HG02642 (cell line): Measurements from ENCODE around the gene SLC6A19.

Experiments used
- ATAC-seq: cut with Tn5 transposase; IDR thresholded peaks from one replicate; pipeline ENCODE4 v1.9.1; 2021; ENCODE audit warnings: mild to moderate bottlenecking; ENCODE audit not compliant: unreplicated experiment, poor library complexity

Gene SLC6A19

DNA sequence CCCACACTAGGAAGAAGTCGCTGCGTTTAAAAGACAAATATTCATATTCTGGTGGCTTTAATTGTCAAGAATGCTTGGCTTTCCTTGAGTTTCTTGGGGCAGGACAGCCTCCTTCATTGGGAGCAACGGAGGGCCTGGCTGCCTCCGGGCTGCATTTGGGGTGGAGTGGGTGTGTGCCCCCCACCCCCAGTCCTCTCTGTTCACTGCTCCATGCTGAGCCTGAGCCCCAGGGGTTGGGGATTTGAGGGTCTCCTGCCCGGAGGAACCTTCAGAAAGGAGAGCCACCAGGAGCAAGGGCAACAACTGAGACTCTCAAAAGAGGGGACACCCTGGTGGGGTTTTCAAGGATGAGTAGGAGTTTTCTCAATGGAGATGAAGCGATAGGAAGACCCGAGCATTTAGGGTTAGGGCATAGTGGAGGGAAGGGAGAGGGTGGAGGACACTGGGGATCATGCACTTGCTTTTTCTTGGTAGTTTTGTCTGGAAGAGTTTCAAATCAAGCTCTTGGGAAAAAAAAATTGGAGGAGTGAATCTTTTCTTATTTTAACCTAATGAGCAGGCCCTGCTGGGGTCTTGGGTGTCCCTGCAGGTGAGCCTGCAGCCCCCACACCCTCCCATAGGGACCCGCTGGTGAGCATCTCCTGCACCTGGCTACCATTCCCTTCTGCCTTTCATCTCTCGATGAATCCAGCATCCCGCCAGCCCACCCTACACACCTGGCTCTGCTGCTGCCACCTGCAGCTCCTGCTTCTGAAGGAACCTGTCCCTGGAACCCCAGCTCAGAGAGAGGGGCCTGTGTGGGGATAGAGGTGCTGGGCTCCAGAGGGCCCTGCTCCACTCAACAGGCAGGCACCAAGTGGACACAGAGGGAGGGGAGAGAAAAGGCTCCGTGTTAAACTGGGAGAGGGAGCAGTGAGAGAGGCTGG, 4.1 kb downstream of the SLC6A19 start:
- no peak for ATAC-seq

- no peak for ATAC-seq
These were observed 5.4 kb downstream of the SLC6A19 start for GRCh38 chr5:1206521-1207412.

GRCh38 chr5:1207555-1207954, 6.2 kb downstream of the SLC6A19 start:
- ATAC-seq, result no peak

GRCh38 chr5:1208221-1208742, 6.9 kb downstream of the SLC6A19 start:
- ATAC-seq, result no peak

- ATAC-seq, result no peak
These were observed 7.5 kb downstream of the SLC6A19 start for GRCh38 chr5:1208743-1209488.

DNA sequence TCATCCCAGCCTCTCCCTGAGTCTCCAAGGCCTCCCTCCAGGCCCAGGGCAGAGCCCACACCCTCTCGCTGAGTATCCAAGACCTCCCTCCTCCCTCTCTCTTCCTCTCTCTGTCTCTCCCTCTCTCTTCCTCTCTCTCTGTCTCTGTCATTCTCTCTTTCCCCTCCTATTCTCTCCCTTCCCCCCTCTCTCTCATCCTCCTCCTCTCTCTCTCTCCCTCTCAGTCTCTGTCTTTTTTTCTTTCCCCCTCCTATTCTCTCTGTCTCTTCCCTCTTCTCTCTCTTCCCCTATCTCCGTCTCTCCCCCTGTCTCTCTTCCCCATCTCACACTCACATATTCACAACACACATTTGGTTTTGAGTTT, 8.1 kb downstream of the SLC6A19 start:
- no peak for ATAC-seq

GRCh38 chr5:1209896-1210776, 8.7 kb downstream of the SLC6A19 start:
- ATAC-seq, result no peak

- ATAC-seq, result no peak
These were observed 9.4 kb downstream of the SLC6A19 start for GRCh38 chr5:1210832-1211251.

GRCh38 chr5:1211701-1212100, 10.3 kb downstream of the SLC6A19 start:
- no peak for ATAC-seq

- ATAC-seq, result no peak
These were observed 10.9 kb downstream of the SLC6A19 start for GRCh38 chr5:1212271-1212670.

GRCh38 chr5:1212881-1213280, 11.5 kb downstream of the SLC6A19 start:
- no peak for ATAC-seq

GRCh38 chr5:1213508-1214162, 12.2 kb downstream of the SLC6A19 start:
- no peak for ATAC-seq

DNA sequence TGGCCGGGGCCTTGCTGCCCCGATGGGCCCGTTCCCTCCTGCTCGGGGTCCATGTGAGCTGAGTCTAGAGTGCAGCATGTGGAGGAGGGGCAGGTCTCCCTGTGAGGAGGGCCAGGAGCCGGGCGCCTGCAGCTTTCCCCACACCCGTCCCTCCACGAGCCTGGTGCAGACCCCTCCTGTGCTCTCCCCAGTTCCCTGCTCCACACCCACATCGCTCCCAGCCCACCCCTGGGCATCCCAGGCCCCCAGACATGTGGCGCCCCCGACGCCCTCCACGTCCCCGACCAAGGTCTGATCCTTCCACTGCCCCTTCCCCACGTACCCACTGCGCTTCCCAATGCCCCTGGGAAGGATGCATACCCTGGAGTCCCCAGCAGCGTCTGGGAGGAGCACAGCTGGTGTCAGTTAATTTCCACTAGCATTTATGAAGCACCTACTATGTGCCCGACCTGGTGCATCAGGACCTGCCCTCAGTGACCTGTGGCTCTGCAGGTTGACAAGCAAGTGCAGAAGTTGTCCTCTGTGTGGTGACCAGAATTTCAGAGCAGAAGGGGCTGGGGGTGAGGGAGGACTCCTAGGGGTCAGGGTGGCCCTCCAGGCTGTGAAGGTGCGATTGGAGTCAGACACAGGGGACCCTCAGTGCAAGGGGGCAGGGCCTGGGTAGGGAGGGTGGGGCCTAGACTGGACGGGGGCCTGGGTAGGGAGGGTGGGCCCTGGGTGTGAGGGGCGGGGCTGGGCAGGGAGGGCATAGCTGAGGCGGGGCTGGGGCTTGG, 13.0 kb downstream of the SLC6A19 start:
- no peak for ATAC-seq

GRCh38 chr5:1214936-1215220, 13.5 kb downstream of the SLC6A19 start:
- no peak for ATAC-seq

DNA sequence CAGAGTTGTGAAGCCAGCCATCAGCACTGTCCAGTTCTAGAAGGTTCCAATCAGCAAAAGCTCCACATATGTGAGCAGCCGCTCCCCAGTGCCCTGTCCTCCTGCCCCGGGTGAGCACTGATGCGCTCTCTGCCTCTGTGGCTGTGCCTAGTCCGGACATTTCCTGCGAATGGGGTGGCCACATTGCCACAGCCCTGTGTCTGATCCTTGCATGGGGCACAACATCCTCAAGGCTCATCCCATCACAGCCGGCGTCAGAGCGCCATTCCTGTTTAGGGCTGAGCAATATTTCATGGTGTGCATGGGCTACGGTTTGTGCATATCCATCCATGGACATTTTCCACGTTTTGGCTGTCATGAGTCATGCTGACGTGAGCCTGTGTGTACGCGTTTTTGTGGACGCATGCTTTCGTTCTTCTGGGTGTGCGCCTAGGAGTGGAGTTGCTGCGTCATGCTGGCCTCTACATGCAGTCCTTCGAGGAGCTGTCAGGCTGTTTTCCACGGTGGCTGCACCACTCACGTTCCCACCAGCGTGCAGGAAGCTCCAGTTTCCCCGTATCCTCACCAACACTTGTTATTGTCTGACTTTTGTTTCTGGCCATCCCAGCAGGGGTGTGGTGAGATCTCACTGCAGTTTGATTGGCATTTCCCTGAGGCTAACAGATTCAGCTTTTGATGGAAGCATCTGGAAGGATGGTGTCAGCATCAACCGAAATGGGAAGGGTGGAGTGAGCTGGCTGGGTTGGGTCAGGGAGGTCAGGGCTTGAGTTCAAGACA, 14.1 kb downstream of the SLC6A19 start:
- no peak for ATAC-seq

GRCh38 chr5:1216211-1216917, 15.0 kb downstream of the SLC6A19 start:
- no peak for ATAC-seq

DNA sequence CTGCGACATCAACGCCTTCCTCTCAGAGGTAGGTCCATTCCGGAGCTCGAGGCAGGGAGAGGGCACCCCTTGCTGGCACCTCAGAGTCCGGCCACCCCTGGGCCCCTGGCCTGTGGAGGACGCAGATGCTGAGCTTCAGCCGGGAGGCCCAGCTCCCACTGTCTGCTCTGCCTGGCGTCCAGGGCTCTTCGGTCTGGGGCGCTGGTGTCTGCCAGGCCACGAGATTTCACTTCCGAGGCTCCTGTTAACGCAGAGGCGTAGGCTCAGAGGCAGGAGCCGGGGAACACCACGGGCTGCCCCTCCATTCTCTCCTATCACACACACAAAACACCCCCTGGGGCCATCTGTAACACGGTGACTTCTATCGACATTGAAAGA, 15.5 kb downstream of the SLC6A19 start:
- no peak for ATAC-seq
